ENCODE measurements around the gene NKX1-1.

NKX1-1 gene

DNA sequence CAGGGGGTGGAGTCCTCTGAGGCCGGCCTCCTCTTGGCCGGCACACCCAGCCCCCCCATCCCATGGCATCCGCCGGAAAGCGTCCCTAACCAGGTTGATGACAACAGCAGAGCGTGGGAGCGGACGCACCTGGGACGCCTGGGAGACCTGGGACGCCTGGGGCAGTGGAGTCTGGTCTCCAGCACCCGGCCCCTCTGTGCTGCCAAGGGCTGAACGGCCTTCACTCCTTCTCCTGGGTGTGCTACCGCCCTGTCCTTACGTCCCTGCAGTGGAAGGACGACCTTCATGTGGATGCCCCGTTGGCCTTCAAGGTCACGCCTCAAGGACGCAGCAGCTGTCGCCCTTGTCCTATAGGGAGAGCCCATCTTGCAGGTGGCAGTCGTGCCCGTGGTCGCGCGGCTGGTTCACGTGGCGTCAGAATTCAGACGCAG lies 26.9 kb downstream of the NKX1-1 start:
- H3K27me3 Mint-ChIP-seq (ENCODE audit: low read depth), result no peaks in the 10 kb centered on the region

DNA sequence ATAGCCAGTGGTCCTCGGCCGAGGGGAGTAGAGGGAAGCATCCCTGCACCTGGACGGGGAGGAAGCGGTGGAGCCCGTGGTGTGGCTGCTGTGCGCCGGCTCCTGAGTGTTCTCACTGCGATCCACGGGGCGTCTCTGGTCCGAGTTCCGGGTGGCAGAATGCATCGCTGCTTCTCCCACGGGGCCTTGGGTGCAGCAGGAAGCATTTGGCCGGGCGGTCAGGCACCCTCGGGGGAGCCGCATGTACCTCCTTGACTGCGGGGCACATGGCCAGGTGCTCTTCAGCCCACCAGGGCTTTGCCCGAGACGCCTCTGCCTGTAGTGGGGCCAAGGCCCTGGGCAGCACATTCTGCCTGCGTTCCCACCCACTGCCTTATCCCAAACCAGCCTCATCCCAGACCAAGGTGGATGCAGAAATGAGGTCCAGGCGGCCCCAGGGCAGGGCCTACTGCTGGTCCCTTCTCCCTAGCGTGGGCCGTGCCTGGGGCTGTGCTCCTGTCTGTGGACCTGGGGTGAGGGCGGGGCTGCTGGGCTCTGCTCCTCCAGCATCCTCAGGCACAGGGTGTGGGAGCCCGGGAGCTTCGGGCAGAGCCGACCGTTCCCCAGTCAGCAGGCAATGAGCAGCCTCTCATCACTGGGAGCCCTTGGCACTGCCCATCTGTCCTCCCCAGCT lies 27.5 kb downstream of the NKX1-1 start:
- no peaks in the 10 kb centered on the region for H3K9me3 Mint-ChIP-seq
- no peaks in the 10 kb centered on the region for H3K4me1 Mint-ChIP-seq
- TF ChIP-seq, protein P1, sequence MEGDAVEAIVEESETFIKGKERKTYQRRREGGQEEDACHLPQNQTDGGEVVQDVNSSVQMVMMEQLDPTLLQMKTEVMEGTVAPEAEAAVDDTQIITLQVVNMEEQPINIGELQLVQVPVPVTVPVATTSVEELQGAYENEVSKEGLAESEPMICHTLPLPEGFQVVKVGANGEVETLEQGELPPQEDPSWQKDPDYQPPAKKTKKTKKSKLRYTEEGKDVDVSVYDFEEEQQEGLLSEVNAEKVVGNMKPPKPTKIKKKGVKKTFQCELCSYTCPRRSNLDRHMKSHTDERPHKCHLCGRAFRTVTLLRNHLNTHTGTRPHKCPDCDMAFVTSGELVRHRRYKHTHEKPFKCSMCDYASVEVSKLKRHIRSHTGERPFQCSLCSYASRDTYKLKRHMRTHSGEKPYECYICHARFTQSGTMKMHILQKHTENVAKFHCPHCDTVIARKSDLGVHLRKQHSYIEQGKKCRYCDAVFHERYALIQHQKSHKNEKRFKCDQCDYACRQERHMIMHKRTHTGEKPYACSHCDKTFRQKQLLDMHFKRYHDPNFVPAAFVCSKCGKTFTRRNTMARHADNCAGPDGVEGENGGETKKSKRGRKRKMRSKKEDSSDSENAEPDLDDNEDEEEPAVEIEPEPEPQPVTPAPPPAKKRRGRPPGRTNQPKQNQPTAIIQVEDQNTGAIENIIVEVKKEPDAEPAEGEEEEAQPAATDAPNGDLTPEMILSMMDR (IDR thresholded peaks at IDR 0.05; ENCODE audit: unreplicated experiment in 3 of 3), result no peak
- no peaks in the 10 kb centered on the region for H3K27me3 Mint-ChIP-seq (ENCODE audit: low read depth)
- no peak overlapping the region for H3K4me3 Mint-ChIP-seq
- no peak overlapping the region for H3K27ac Mint-ChIP-seq
- H3K36me3 Mint-ChIP-seq (ENCODE audit: low read depth), result peaks cover 8% of the 10 kb centered on the region

More for the DNA sequence above, 26.9 kb downstream of the NKX1-1 start:
- H3K9me3 Mint-ChIP-seq, result no peaks in the 10 kb centered on the region
- H3K4me1 Mint-ChIP-seq, result no peaks in the 10 kb centered on the region
- H3K27ac Mint-ChIP-seq, result no peak overlapping the region
- H3K36me3 Mint-ChIP-seq (ENCODE audit: low read depth), result peaks cover 4% of the 10 kb centered on the region
- no peak overlapping the region for H3K4me3 Mint-ChIP-seq
- TF ChIP-seq, protein P1 (IDR thresholded peaks at IDR 0.05; ENCODE audit: unreplicated experiment in 3 of 3), result no peak

DNA sequence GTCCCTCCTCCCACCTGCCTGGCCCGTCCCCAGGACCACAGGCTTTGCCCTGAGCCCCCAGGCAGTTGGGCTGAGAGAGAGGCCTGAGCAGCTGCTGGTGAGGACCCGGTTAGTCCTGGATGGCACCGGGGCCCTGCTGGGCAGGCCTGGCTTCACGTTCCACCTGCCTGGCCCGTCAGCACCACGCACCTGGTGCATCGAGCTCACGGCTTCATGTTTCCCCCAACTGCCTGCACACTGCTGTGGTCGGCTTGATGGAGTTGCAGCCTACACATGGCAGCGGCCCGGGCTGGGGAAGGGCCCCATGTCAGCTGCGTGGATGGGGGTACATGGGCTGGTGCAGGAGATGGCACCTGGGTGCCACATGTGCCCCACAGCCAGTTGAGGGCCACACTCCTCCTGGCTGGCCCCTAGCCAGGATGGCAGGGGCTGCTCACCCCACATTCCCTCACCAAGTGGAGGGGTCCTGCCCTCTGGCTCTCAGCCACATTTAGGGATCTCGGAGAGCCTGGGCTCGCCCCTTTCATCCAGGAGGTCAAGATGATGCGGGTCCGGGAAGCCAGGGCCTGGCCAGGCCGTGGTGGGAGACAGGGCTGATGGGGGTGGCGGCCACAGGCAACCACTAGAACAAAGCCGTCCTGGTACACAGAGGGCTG lies 28.5 kb downstream of the NKX1-1 start:
- Mint-ChIP-seq H3K9me3 (peaks cover 4% of the 10 kb centered on the region), H3K4me3 (no peak overlapping the region), H3K4me1 (no peaks in the 10 kb centered on the region), H3K27ac (no peak overlapping the region), H3K36me3 (ENCODE audit: low read depth) (peaks cover 17% of the 10 kb centered on the region), H3K27me3 (ENCODE audit: low read depth) (no peaks in the 10 kb centered on the region)
- TF ChIP-seq, protein P1 (IDR thresholded peaks at IDR 0.05; ENCODE audit: unreplicated experiment in 3 of 3), result no peak

DNA sequence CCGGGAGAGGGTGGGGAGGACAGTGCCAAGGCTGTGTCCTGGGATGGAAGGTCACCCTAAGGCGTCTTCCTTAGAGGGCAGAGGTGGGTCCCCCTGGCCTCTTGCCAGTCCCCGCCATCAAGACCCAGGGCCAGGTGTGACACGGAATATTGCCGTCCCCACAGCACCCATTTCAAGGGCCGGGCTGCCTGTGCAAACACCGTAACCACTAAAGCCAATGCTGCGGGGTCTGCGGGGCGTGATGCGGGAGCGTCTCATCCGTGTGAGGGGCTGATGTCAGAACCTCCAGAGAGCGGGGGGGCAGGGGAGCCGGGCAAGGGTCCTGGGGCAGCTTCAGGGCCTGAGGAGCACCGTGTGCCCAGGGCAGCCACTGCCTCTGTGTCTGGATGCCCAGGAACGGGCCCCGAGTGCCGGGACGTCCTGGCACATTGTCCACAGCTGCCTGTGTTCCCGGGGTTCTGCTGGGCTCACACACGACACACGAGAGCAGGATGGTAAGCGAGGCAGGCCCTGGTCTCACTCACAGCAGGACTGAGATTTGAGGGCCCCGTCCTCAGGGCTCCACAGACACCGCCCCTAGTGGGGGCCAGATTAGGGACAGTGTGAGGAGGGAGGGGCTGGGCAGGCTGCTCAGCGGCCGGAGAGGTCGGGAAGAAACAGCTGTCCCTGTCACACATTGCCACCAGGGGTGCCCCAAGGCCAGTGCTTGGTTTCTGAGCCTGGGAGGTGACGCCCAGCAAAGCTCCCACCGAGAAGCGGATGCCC lies 29.2 kb downstream of the NKX1-1 start:
- H3K27ac Mint-ChIP-seq, result no peak overlapping the region
- peaks cover 4% of the 10 kb centered on the region for H3K9me3 Mint-ChIP-seq
- peaks cover 21% of the 10 kb centered on the region for H3K36me3 Mint-ChIP-seq (ENCODE audit: low read depth)

DNA sequence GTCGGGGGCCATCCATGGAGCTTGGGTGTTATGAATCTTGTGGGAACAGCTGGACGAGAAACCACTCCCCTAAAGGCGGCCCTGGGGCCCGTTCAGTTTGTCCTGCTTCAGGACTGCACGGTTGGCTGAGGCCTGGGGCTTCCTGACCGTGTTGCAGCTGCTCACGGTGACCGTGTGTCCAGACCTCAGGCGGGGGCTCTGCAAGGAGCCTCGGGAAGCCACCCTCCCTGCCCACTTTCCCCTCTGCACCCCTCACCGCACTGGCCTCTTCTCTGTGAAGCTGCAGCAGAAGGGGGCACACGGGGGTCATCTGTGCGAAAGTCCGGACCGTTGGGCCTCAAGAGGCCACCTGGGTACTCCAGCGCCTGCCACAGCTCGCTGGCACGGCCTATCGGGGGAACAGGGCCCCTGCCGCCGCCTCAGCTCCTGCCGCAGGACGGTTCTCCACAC lies 29.8 kb downstream of the NKX1-1 start:
- TF ChIP-seq, protein P1 (IDR thresholded peaks at IDR 0.05; ENCODE audit: unreplicated experiment in 3 of 3), result no peak
- Mint-ChIP-seq H3K4me3 (no peak overlapping the region), H3K27ac (no peak overlapping the region), H3K36me3 (ENCODE audit: low read depth) (peaks cover 27% of the 10 kb centered on the region), H3K27me3 (ENCODE audit: low read depth) (no peaks in the 10 kb centered on the region), H3K4me1 (no peaks in the 10 kb centered on the region), H3K9me3 (peaks cover 4% of the 10 kb centered on the region)

More for the DNA sequence above, 29.2 kb downstream of the NKX1-1 start:
- Mint-ChIP-seq H3K4me3 (no peak overlapping the region), H3K27me3 (ENCODE audit: low read depth) (no peaks in the 10 kb centered on the region), H3K4me1 (no peaks in the 10 kb centered on the region)
- TF ChIP-seq, protein P1 (IDR thresholded peaks at IDR 0.05; ENCODE audit: unreplicated experiment in 3 of 3), result no peak
